Measurements from ENCODE around the gene KIAA2012. TPM values are rescaled to one million over a fixed set of nuclear protein-coding genes. Genes with fewer than 3 reads are reported as not detected.

Gene KIAA2012
- total RNA-seq, 1 donor from 2014 or later: not detected

DNA sequence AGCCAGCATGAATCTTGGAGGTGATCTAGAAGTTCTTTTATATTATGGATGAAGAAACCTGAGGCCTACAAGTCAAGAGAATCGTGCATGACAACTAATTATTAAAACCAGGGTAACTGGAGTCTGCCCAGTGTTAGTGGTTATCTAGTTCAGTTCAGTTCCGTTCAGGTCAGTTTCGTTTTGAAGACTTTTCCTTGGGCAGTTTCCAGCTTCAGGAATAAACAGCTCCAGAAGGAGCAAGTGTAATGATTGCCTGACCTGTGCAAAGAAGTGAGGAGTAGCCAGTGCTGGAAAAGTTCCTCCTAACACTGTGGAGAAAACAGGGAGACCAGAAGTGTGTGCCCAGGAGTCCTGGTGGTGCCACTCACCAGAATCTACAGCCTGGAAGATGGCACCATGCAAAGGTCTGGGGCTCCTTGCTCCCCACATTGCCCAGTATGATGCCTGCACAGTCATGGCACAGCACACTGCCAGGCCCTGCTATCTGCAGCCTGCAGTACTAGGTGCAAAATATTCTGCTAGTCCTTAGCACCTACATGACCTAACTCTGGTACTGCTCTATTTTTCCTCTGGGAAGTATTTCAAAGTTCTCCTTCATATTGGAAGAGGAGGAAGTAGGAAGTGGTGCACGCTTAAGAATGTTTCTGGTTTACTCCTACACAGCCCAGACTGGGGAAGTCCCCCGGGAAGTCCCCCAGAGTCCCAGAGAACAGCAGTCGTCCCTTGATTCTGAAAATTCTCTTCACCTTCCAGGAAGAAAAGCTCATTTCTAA, 99.6 kb downstream of the KIAA2012 start:
- no peaks in the 10 kb centered on the region for H3K27me3 ChIP-seq (ENCODE audit: control insufficient read depth, insufficient read depth, low read length)
- peak; percentile 5 for DNase-seq (ENCODE audit: low read depth)
- TF ChIP-seq, protein P1, sequence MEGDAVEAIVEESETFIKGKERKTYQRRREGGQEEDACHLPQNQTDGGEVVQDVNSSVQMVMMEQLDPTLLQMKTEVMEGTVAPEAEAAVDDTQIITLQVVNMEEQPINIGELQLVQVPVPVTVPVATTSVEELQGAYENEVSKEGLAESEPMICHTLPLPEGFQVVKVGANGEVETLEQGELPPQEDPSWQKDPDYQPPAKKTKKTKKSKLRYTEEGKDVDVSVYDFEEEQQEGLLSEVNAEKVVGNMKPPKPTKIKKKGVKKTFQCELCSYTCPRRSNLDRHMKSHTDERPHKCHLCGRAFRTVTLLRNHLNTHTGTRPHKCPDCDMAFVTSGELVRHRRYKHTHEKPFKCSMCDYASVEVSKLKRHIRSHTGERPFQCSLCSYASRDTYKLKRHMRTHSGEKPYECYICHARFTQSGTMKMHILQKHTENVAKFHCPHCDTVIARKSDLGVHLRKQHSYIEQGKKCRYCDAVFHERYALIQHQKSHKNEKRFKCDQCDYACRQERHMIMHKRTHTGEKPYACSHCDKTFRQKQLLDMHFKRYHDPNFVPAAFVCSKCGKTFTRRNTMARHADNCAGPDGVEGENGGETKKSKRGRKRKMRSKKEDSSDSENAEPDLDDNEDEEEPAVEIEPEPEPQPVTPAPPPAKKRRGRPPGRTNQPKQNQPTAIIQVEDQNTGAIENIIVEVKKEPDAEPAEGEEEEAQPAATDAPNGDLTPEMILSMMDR (IDR thresholded peaks at IDR 0.05; ENCODE audit: insufficient read depth, low read length, severe bottlenecking): no peak
- no peaks in the 10 kb centered on the region for H3K36me3 ChIP-seq (ENCODE audit: control insufficient read depth, insufficient read depth, low read length)
- no peak for FAIRE-seq
- no peak overlapping the region for H3K4me3 ChIP-seq (ENCODE audit: low read depth, low read length)

DNA sequence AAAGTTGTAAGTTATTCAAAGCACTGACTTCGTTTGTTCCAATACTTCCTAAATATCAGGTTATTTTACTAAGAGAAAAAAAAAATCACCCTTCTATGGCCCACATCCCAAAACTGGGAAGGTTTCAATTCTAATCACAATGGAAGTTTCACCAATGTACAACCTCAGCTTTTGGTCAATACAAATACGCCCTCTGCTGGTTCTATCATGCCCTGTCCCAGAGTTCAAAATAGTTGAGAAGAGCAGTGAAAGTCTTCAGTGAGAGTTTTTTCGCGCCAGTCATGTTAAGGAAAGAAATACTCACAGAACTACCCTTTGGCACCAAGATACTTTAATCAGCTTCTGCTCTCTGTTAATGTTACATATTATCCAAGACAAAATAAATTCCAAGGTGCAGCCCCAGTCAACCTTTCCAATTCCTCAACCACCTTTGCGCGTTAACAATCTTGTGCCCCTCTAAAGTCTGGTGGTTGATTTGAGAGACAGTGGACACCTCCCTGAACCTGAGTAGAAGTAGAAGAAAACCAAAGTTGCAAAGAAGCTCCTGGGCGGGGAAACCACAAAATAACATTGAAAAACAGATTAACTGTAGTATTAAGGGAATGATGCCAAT, 105.4 kb downstream of the KIAA2012 start:
- DNase-seq (ENCODE audit: low read depth): peak; percentile 48
- no peaks in the 10 kb centered on the region for H3K36me3 ChIP-seq (ENCODE audit: control insufficient read depth, insufficient read depth, low read length)
- TF ChIP-seq, protein P1 (IDR thresholded peaks at IDR 0.05; ENCODE audit: insufficient read depth, low read length, severe bottlenecking): peak; percentile 67
- H3K27me3 ChIP-seq (ENCODE audit: control insufficient read depth, insufficient read depth, low read length): no peaks in the 10 kb centered on the region
- no peak overlapping the region for H3K4me3 ChIP-seq (ENCODE audit: low read depth, low read length)
- no peak for FAIRE-seq

- Histone ChIP-seq H3K36me3 (ENCODE audit: control insufficient read depth, insufficient read depth, low read length) (no peaks in the 10 kb centered on the region), H3K4me3 (ENCODE audit: low read depth, low read length) (no peak overlapping the region), H3K27me3 (ENCODE audit: control insufficient read depth, insufficient read depth, low read length) (no peaks in the 10 kb centered on the region)
- DNase-seq (ENCODE audit: low read depth) (no peak), FAIRE-seq (no peak)
- TF ChIP-seq, protein P1 (IDR thresholded peaks at IDR 0.05; ENCODE audit: insufficient read depth, low read length, severe bottlenecking): no peak
Measured at GRCh38 chr2:202184557-202184956, 111.5 kb downstream of the KIAA2012 start.

DNA sequence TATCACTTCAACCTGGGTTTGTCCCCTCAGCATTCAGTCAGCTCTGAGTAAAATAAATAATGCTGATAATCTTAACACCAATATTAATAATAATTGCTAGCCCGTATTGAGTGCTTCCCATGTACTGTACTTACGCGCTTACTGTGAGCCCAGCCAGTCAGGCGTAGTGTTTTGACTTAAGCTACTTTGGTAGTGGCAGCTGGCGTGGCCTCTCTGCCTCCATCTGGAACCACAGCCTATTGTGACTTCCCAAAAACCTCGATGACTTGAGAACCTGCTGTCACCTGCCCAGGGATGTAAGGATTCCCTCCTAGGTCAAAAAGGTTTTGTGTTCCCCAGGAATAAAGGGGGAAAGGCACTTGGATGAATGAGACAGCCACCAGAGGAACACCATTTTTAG, 112.1 kb downstream of the KIAA2012 start:
- Histone ChIP-seq H3K36me3 (ENCODE audit: control insufficient read depth, insufficient read depth, low read length) (no peaks in the 10 kb centered on the region), H3K27me3 (ENCODE audit: control insufficient read depth, insufficient read depth, low read length) (no peaks in the 10 kb centered on the region), H3K4me3 (ENCODE audit: low read depth, low read length) (no peak overlapping the region)
- TF ChIP-seq, protein P1 (IDR thresholded peaks at IDR 0.05; ENCODE audit: insufficient read depth, low read length, severe bottlenecking): no peak
- DNase-seq (ENCODE audit: low read depth) (no peak), FAIRE-seq (no peak)

DNA sequence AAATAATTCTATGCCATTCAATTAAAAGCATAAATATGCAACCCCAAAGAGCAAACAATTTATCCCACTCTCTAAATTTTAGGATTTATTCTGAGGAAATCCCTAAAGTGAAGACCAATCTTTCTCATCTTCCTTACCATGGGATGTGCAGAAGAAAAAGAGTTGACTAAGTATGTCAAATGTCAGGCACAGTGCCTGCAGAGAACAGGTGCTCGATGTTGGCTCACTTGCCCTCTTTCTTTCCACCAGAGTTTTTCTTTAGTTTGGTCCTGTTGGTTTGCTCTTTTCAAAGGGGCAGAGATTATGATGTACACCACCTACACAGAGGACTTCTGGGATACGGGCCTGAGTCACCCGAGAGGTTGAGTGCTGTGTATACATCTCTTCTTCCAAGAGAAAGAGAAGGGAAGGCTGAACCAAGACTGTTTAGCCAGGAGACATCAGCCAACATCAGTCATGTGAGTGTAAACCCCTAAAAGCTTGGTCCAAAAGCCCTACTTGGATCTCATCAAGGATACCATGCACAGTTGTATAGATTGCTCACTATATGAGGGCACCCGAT, 113.7 kb downstream of the KIAA2012 start:
- Histone ChIP-seq H3K27me3 (ENCODE audit: control insufficient read depth, insufficient read depth, low read length) (no peaks in the 10 kb centered on the region), H3K4me3 (ENCODE audit: low read depth, low read length) (no peak overlapping the region), H3K36me3 (ENCODE audit: control insufficient read depth, insufficient read depth, low read length) (no peaks in the 10 kb centered on the region)
- TF ChIP-seq, protein P1 (IDR thresholded peaks at IDR 0.05; ENCODE audit: insufficient read depth, low read length, severe bottlenecking): no peak
- DNase-seq (ENCODE audit: low read depth): no peak
- FAIRE-seq: no peak
